Muscle of back (tissue), 11 donors: ENCODE measurements around the gene TBC1D3B. TPM values are rescaled to one million over a fixed set of nuclear protein-coding genes. Genes with fewer than 3 reads are reported as not detected.
"Not testable (repeated sequence)": the region's sequence is repeated elsewhere in the genome, so short reads cannot be mapped to it uniquely, and the experiment has no call there.

Experiments used
- DNase-seq, 3 donors: peaks; one replicate each; pipeline versions ENCODE4 v3.0.0 to v3.0.0-alpha.2; 2013
- polyA plus RNA-seq, 10 donors: library from polyadenylated mRNA; unstranded; fragments of 120-200 nt; gene quantifications; one replicate each; pipeline ENCODE4 v1.2.1, GENCODE V29; 2013; ENCODE audit not compliant: insufficient read length in 10 of 10

Gene TBC1D3B
- polyA plus RNA-seq, 10 donors, result 2.9 to 16.2 (median 7.5) TPM

GRCh38 chr17:36131421-36131820 is 45.0 kb downstream of the TBC1D3B start:
- DNase-seq, result no peak

DNA sequence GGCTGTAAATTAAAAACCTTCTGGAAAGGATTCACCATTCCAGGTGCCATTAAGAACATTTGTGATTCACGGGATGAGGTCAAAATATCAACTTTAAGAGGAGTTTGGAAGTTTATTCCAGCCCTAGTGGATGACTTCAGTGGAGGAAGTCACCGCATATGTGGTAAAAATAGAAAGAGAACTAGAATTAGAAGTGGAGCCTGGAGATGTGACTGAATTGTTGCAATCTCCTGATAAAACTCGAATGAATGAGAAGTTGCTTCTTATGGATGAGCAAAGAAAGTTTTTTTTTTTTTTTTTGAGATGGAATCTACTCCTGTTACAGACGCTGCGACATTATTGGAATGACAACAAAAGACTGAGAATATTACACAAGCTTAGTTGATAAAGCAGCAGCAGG is 46.1 kb downstream of the TBC1D3B start:
- DNase-seq, result no peak

DNA sequence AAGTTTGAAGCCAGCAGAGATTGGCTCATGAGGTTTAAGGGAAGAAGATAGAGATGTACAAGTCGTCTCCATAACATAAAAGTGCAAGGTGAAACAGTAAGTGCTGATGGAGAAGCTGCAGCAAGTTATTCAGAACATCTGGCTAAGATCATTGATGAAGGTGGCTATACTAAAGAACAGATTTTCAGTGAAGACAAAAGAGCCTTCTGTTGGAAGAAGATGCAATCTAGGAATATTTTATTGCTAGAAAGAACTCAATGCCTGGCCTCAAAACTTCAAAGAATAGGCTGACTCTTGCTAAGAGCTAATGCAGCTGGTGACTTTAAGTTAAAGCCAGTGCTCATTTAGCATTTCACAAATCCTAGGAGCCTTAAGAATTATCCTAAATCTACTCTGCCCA is 46.8 kb downstream of the TBC1D3B start:
- DNase-seq, result no peak

GRCh38 chr17:36128411-36128978 is 47.9 kb downstream of the TBC1D3B start:
- DNase-seq, result no peak

DNA sequence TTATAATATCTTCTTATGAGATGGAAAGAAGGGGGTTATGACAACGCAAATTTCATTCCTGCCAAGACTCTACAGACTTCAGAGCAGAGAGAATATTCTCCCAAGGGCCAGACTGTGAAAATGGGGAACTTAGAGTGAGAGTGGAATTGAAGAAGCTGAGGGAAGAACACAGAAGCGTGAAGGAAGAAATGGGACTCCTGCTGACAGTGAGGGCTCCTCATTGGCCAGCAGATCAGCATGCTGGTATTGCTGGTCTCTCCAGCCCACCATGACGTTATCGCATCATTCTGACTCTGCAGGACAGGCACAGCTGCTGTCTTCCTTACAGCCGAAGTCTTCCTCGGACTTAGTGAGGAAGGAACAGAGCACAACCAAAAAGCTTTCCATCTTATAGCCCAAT is 48.5 kb downstream of the TBC1D3B start:
- no peak for DNase-seq

GRCh38 chr17:36127199-36127893 is 49.1 kb downstream of the TBC1D3B start:
- DNase-seq, result no peak

DNA sequence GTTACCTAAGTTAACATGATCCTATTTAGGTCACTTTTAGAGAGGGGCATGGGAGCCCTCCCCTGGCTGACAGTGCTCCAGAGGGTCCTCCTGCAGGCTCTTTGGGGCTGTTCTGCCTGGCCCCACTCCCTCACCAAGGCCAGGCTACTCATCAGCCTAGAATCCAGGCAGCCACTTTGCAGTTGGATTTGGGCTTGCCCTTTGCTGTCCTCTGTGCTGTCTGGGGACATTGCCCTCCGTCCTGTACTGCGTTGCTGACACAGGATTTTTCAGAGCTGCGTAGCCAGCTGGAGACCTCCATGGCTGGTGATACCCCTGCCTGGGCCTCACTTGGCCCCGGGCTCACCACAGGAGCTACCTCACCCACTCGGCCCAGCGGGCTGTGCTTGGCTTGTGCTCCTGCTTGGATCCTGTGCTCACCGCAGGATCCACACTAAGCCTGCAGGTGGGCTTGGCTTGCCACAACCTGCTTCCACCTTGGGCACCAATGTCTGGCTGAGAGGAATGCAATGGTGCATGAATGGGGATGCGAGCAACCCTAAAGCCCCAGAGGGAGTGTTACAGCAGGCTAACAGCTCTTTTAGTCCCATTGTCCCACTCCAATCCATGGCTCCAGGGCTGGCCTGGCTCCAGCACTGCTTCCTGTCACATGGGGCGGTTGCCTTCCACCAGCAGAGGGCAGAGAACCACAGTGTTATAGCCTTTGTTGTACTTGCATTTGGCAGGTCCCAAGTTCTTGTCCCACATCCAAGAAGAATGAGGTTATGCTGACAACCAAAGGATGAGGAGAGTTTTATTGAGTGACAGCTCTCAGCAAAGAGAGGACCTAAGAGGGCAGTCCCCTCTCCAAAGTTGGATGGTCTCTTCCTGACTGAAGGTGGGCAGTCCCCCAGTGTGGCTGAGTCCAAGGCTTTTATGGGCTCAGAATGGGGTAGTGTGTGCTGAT is 51.3 kb downstream of the TBC1D3B start:
- DNase-seq, result no peak

- no peak for DNase-seq
These were observed 53.0 kb downstream of the TBC1D3B start for GRCh38 chr17:36123431-36123830.

DNA sequence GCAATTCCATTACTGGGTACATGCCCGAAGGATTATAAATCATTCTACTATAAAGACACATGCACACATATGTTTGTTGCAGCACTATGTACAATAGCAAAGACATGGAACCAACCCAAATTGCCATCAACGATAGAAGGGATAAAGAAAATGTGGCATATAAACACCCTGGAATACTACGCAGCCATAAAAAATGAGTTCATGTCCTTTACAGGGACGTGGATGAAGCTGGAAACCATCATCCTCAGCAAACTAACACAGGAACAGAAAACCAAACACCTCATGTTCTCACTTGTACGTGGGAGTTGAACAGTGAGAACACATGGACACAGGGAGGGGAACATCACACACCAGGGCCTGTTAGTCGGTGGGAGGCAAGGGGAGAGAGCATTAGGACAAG is 55.3 kb downstream of the TBC1D3B start:
- DNase-seq, result not testable (repeated sequence)

DNA sequence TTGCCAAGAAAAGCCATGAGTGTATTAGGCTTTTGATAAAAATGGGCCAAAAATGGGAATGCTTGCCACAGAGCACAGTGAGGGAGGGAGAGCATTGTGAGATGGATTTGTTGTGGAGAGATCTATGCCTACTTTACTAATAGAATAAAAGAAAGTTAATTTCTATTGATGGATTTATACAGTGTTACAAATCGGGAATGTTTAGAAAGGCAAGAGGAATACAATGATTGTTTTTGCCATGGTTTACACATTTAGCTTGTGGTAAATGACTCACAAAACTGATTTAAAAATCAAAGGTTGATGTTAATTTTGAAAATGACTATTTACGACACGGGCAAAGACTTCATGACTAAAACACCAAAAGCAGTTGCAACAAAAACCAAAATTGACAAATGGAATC is 56.2 kb downstream of the TBC1D3B start:
- no peak for DNase-seq

- no peak for DNase-seq
These were observed 57.7 kb downstream of the TBC1D3B start for GRCh38 chr17:36118477-36119353.

DNA sequence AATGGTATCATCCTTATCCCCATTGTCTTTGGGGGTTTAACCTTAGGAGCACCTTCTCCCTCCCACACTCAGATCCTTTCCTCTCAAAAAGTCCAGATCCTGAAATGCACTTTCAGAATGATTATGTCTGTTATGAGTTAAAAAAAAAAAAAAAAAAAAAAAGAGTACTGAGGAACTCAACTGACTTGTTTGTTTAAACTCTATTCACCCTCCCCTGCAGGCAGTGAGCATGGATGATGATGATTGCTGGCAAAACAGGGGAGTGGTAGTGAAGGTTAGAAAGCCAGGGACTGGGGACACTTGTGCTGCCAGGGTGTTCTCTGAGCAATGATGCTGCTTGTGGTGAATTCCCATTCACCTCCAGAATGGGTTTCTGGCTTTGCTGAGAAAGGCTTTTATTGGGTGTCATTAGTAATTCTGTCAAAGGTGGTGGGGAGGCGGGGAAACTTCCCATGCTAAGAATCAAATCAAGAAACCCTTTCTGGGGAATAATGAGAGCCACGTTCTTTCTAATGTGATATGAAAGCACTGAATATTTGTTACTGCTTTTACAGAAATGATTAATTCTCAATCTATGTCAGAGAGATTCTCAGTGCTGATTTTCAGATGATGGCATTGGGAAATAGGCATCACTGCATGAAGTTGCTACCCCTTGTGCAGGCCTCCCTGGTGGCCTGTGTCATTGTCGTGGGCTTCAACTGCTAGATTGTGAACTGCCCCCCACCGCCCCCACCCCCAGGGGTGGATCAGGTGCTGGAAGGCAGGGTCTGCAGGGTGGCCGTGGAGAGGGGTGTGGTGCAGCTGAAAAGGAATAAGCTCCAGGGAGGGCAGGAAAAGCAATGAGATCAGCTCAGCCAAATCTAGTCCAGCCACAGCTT is 58.7 kb downstream of the TBC1D3B start:
- DNase-seq, result no peak

Other genes with a start within 250 kb of the TBC1D3B start
- gene RDM1, start 245.9 kb downstream of the TBC1D3B start, polyA plus RNA-seq, result 1 to 10 TPM in 2 of 10 donors, under 1 TPM in 8; 0.20 to 1.5 (median 0.60) TPM
- gene LYZL6, start 232.9 kb downstream of the TBC1D3B start, polyA plus RNA-seq, result not detected
- under 1 TPM in 9 of 10 donors, not detected in 1; 0.11 to 0.56 (median 0.17) TPM for gene CCL16, start 195.1 kb downstream of the TBC1D3B start, polyA plus RNA-seq
- gene CCL14, start 189.9 kb downstream of the TBC1D3B start, polyA plus RNA-seq, result 10 to 100 TPM; 17.4 to 41.0 (median 32.6) TPM
- gene CCL15, start 175.1 kb downstream of the TBC1D3B start, polyA plus RNA-seq, result under 1 TPM in 1 of 10 donors, not detected in 9; 0.19 TPM
- gene CCL23, start 158.7 kb downstream of the TBC1D3B start, polyA plus RNA-seq, result under 1 TPM in 1 of 10 donors, not detected in 9; 0.32 TPM
- under 1 TPM in 2 of 10 donors, not detected in 8; 0.18 to 0.23 TPM for gene CCL18, start 112.4 kb downstream of the TBC1D3B start, polyA plus RNA-seq
- gene CCL3, start 86.5 kb downstream of the TBC1D3B start, polyA plus RNA-seq, result 10 to 100 TPM in 3 of 10 donors, 1 to 10 TPM in 6, under 1 TPM in 1; 0.79 to 16.5 (median 6.4) TPM
- gene CCL4, start 72.8 kb downstream of the TBC1D3B start, polyA plus RNA-seq, result 10 to 100 TPM in 1 of 10 donors, 1 to 10 TPM in 8, under 1 TPM in 1; 0.48 to 16.8 (median 3.3) TPM
- 10 to 100 TPM in 1 of 10 donors, 1 to 10 TPM in 3, under 1 TPM in 5, not detected in 1; 0.25 to 11.4 (median 0.95) TPM for gene CCL3L1, start 20.1 kb upstream of the TBC1D3B start, polyA plus RNA-seq
- 10 to 100 TPM in 1 of 10 donors, 1 to 10 TPM in 6, under 1 TPM in 2, not detected in 1; 0.74 to 21.4 (median 2.5) TPM for gene CCL4L2, start 34.4 kb upstream of the TBC1D3B start, polyA plus RNA-seq
- 1 to 10 TPM in 3 of 10 donors, under 1 TPM in 1, not detected in 6; 0.82 to 2.9 (median 1.3) TPM for gene TBC1D3I, start 87.9 kb upstream of the TBC1D3B start, polyA plus RNA-seq
- gene TBC1D3G, start 147.2 kb upstream of the TBC1D3B start, polyA plus RNA-seq, result 1 to 10 TPM in 2 of 10 donors, not detected in 8; 1.4 to 1.9 TPM
- 1 to 10 TPM in 1 of 10 donors, not detected in 9; 9.4 TPM for gene TBC1D3H, start 211.8 kb upstream of the TBC1D3B start, polyA plus RNA-seq